ENCODE results near the gene EDEM3. TPM values are rescaled to one million over a fixed set of nuclear protein-coding genes. Genes with fewer than 3 reads are reported as not detected.
"Not testable (repeated sequence)": the region's sequence is repeated elsewhere in the genome, so short reads cannot be mapped to it uniquely, and the experiment has no call there.

EDEM3 gene
- total RNA-seq, 2 experiments from 2014 or later: 23.0 to 25.4 TPM

DNA sequence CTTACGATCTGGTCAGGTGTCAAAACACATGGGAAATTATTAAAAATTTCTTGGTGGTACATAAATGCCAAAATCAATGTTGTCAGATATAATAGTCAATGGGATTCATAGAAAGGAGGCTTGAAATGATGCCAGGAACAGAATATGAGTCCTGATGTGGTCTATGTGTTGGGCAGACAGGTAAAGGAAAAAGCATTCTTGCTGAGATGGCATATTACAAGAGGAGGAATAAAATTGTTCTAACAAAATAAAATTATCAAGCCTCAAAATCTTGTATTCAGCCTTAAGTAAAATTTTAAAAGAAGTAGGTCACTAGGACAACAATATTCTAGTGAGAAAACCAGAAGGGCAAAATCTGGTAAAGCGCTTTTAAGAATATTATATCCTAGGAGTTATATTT is 30.9 kb upstream of the EDEM3 start:
- no peaks in the 10 kb centered on the region for H3K27me3 Mint-ChIP-seq
- ATAC-seq (no peak), DNase-seq (no peak)
- no peaks in the 10 kb centered on the region for H3K4me1 Mint-ChIP-seq
- H3K4me3 Mint-ChIP-seq: no peak overlapping the region
- H3K27ac Mint-ChIP-seq: no peak overlapping the region
- H3K36me3 Mint-ChIP-seq: peaks cover 46% of the 10 kb centered on the region
- H3K9me3 Mint-ChIP-seq (ENCODE audit: low read depth): peaks cover 11% of the 10 kb centered on the region
- CTCF ChIA-PET: no interaction called here

DNA sequence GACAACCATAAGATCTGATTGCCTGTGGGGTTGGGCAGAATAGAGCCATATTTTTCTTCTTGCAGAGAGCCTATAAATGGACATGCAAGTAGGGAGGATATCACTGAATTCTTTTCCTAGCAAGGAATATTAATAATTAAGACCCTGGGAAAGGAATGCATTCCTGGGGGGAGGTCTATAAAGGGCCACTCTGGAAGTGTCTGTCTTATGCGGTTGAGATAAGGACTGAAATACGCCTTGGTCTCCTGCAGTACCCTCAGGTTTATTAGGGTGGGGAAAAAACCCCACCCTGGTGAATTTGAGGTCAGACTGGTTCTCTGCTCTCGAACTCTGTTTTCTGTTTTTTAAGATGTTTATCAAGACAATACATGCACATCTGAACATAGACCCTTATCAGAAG is 29.1 kb upstream of the EDEM3 start:
- H3K27me3 Mint-ChIP-seq, DNase-seq, H3K27ac Mint-ChIP-seq, ATAC-seq, CTCF ChIA-PET, H3K4me3 Mint-ChIP-seq, H3K4me1 Mint-ChIP-seq: not testable (repeated sequence)
- Mint-ChIP-seq H3K9me3 (ENCODE audit: low read depth) (peaks cover 11% of the 10 kb centered on the region), H3K36me3 (peaks cover 39% of the 10 kb centered on the region)

DNA sequence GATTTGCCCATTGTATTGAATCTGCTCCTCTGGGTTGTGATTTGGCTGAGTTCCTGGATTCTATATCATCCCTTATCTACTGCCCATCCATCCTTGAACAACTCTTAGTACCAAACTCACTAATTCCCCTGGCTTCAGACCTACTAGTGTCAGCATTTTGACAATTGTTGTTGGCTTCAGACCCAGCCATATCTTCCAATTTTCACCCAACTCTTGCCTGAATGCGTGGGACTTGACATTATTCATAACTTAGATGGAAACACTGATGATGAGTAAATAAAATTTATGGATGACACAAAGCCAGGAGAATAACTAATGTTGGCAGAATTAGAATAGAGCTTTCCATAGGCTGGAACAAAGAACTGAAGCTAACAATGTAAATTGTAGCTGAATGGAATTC is 27.3 kb upstream of the EDEM3 start:
- Mint-ChIP-seq H3K27ac (no peak overlapping the region), H3K36me3 (peaks cover 36% of the 10 kb centered on the region), H3K9me3 (ENCODE audit: low read depth) (peaks cover 11% of the 10 kb centered on the region), H3K4me1 (no peaks in the 10 kb centered on the region), H3K4me3 (no peak overlapping the region), H3K27me3 (no peaks in the 10 kb centered on the region)
- CTCF ChIA-PET: interaction anchor here (0.9 kb wide), 1 partner anchor 11 kb away, joined by 3 read pairs; no protein-coding TSS in a partner anchor
- DNase-seq (no peak), ATAC-seq (no peak)

DNA sequence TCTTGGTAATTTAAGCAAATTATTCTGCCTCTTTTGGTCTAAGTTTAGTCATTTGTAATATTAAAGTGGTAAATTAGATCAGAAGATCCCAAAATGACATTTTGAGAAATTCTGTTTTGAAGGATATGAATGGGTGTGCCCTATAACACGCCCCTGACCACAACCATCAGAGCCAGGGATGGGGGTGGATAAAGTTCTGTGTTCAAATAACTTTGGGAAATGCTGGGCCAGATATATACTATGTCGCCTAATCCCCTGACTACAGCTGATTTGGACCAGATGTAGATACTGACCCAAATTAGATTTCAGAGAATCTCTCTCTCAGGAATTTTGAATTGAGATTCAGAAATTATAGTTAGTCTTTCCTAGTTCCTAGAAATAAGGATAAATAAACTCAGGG is 21.2 kb upstream of the EDEM3 start:
- DNase-seq (no peak), ATAC-seq (no peak)
- Mint-ChIP-seq H3K27me3 (peaks cover 3% of the 10 kb centered on the region), H3K4me3 (no peak overlapping the region), H3K36me3 (no peaks in the 10 kb centered on the region), H3K4me1 (no peaks in the 10 kb centered on the region), H3K27ac (no peak overlapping the region), H3K9me3 (ENCODE audit: low read depth) (no peaks in the 10 kb centered on the region)
- CTCF ChIA-PET: no interaction called here

DNA sequence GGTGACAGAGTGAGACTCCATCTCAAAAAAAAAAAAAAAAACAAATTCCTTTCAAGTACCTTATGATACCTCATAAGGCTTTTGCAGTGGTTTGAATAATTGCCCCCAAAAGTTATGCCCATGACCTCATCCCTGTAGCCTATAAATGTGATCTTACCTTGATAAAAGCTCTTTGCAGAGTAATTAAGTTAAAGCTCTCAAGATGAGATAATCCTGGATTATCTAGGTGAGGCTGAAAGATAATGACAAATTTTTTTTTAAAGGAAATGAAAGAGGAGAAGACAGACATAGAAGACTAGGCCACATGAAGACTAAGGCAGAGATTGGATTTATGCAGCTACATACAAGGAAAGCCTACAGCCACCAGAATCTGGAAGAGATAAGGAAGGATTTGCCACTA is 20.7 kb upstream of the EDEM3 start:
- H3K36me3 Mint-ChIP-seq: no peaks in the 10 kb centered on the region
- no peaks in the 10 kb centered on the region for H3K9me3 Mint-ChIP-seq (ENCODE audit: low read depth)
- no peak overlapping the region for H3K4me3 Mint-ChIP-seq
- H3K27ac Mint-ChIP-seq: no peak overlapping the region
- DNase-seq (no peak), ATAC-seq (no peak)
- H3K4me1 Mint-ChIP-seq: no peaks in the 10 kb centered on the region
- H3K27me3 Mint-ChIP-seq: peaks cover 4% of the 10 kb centered on the region
- CTCF ChIA-PET: no interaction called here

GRCh38 chr1:184773762-184774320 is 19.2 kb upstream of the EDEM3 start:
- peaks cover 7% of the 10 kb centered on the region for H3K27me3 Mint-ChIP-seq
- CTCF ChIA-PET: no interaction called here
- no peak for DNase-seq
- H3K36me3 Mint-ChIP-seq: no peaks in the 10 kb centered on the region
- H3K9me3 Mint-ChIP-seq (ENCODE audit: low read depth): no peaks in the 10 kb centered on the region
- no peak overlapping the region for H3K27ac Mint-ChIP-seq
- no peaks in the 10 kb centered on the region for H3K4me1 Mint-ChIP-seq
- no peak overlapping the region for H3K4me3 Mint-ChIP-seq
- no peak for ATAC-seq

GRCh38 chr1:184771190-184771691 is 16.6 kb upstream of the EDEM3 start:
- H3K36me3 Mint-ChIP-seq: no peaks in the 10 kb centered on the region
- peaks cover 7% of the 10 kb centered on the region for H3K27me3 Mint-ChIP-seq
- no peaks in the 10 kb centered on the region for H3K4me1 Mint-ChIP-seq
- no peak overlapping the region for H3K4me3 Mint-ChIP-seq
- H3K9me3 Mint-ChIP-seq (ENCODE audit: low read depth): no peaks in the 10 kb centered on the region
- CTCF ChIA-PET: interaction anchor here (1.6 kb wide), 1 partner anchor 11 kb away, joined by 3 read pairs; no protein-coding TSS in a partner anchor
- ATAC-seq (no peak), DNase-seq (no peak)
- H3K27ac Mint-ChIP-seq: no peak overlapping the region

DNA sequence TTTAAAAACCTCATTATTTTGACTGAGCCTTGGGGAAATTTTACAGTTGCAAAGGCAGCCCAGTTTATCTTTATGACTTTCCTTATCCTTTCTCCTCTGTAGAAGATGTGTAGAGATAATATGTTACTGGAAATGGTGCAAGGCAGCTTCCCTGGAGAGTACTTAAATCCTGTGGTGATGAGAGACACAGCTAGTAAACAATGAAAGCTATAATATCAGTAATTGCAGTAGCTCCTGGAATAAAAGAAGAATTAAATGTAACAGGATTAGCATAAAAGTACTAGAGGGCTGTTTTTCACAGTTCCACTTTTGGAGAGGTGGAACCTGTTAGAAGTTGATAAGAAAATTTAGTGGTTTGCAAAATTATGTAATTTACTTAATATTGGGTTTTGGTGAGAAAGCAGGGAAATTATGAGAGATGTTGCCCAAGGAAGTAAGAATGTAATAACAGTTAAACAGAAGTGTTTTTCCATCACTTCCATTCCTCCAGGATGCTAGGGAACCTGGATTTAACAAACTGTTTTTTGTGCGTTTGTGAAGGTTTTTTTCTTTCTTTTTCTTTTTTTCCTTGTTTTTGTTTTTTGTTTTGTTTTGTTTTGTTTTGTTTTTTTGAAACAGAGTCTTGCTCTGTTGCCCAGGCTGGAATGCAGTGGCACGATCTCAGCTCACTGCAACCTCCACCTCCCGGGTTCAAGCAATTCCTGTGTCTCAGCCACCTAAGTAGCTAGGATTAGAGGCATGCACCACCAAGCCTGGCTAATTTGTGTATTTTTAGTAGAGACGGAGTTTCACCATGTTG is 15.7 kb upstream of the EDEM3 start:
- CTCF ChIA-PET: interaction anchor here (1.6 kb wide), 1 partner anchor 11 kb away, joined by 3 read pairs; no protein-coding TSS in a partner anchor
- no peaks in the 10 kb centered on the region for H3K9me3 Mint-ChIP-seq (ENCODE audit: low read depth)
- no peak overlapping the region for H3K4me3 Mint-ChIP-seq
- no peak overlapping the region for H3K27ac Mint-ChIP-seq
- no peaks in the 10 kb centered on the region for H3K36me3 Mint-ChIP-seq
- no peaks in the 10 kb centered on the region for H3K4me1 Mint-ChIP-seq
- peaks cover 7% of the 10 kb centered on the region for H3K27me3 Mint-ChIP-seq
- DNase-seq (no peak), ATAC-seq (no peak)

DNA sequence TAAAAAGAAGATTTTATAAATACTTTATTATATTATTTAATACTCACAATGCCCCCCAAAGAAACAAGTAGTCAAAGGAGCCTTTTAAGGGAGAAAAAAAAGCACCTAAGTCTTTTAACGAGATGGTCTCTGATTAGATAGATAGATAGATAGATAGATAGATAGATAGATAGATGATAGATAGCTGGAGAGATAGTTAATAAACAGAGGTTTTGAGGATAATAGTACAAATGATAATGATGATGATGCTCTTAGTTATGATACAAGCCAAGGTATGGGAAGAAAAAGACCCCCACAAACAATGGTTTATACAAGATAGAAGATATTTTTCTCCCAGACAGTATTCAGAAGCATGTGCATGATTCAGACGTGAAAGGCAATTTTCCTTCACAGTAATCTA is 14.6 kb upstream of the EDEM3 start:
- no peak overlapping the region for H3K27ac Mint-ChIP-seq
- no peaks in the 10 kb centered on the region for H3K36me3 Mint-ChIP-seq
- H3K9me3 Mint-ChIP-seq (ENCODE audit: low read depth): no peaks in the 10 kb centered on the region
- H3K27me3 Mint-ChIP-seq: peaks cover 7% of the 10 kb centered on the region
- CTCF ChIA-PET: no interaction called here
- no peak for DNase-seq
- no peaks in the 10 kb centered on the region for H3K4me1 Mint-ChIP-seq
- H3K4me3 Mint-ChIP-seq: no peak overlapping the region
- ATAC-seq: no peak

GRCh38 chr1:184768467-184768866 is 13.8 kb upstream of the EDEM3 start:
- Mint-ChIP-seq H3K4me1 (no peaks in the 10 kb centered on the region), H3K27me3 (peaks cover 7% of the 10 kb centered on the region), H3K27ac (no peak overlapping the region), H3K36me3 (no peaks in the 10 kb centered on the region), H3K9me3 (ENCODE audit: low read depth) (peaks cover under 1% of the 10 kb centered on the region), H3K4me3 (no peak overlapping the region)
- DNase-seq (no peak), ATAC-seq (no peak)
- CTCF ChIA-PET: no interaction called here

DNA sequence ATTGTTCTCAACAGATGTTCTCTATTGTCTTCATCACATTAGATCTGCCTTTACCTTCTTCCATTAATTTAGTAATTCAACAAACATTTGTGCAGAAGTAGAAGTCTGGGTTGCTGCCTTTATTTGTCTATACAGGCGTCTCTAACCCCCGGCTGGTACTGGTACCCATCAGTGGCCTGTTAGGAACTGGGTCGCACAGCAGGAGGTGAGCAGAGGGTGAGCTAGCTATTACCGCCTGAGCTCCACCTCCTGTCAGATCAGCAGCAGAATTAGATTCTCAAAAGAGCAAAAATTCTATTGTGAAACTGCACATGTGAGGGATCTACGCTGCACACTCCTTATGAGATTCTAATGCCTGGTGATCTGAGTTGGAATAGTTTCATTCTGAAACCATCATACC is 12.9 kb upstream of the EDEM3 start:
- H3K9me3 Mint-ChIP-seq (ENCODE audit: low read depth): peaks cover 2% of the 10 kb centered on the region
- no peaks in the 10 kb centered on the region for H3K4me1 Mint-ChIP-seq
- DNase-seq (no peak), ATAC-seq (no peak)
- no peak overlapping the region for H3K27ac Mint-ChIP-seq
- CTCF ChIA-PET: interaction anchor here (1.4 kb wide), 1 partner anchor 38 kb away, joined by 4 read pairs; no protein-coding TSS in a partner anchor
- H3K4me3 Mint-ChIP-seq: no peak overlapping the region
- H3K36me3 Mint-ChIP-seq: no peaks in the 10 kb centered on the region
- peaks cover 6% of the 10 kb centered on the region for H3K27me3 Mint-ChIP-seq

- Mint-ChIP-seq H3K9me3 (ENCODE audit: low read depth) (peaks cover 2% of the 10 kb centered on the region), H3K4me1 (peaks cover 1% of the 10 kb centered on the region), H3K27ac (no peak overlapping the region), H3K36me3 (no peaks in the 10 kb centered on the region), H3K27me3 (no peaks in the 10 kb centered on the region), H3K4me3 (no peak overlapping the region)
- no peak for DNase-seq
- no peak for ATAC-seq
- CTCF ChIA-PET: interaction anchor here (0.6 kb wide), 1 partner anchor 177 kb away, joined by 3 read pairs; no protein-coding TSS in a partner anchor
These were observed 9.8 kb upstream of the EDEM3 start for GRCh38 chr1:184764483-184764882.

DNA sequence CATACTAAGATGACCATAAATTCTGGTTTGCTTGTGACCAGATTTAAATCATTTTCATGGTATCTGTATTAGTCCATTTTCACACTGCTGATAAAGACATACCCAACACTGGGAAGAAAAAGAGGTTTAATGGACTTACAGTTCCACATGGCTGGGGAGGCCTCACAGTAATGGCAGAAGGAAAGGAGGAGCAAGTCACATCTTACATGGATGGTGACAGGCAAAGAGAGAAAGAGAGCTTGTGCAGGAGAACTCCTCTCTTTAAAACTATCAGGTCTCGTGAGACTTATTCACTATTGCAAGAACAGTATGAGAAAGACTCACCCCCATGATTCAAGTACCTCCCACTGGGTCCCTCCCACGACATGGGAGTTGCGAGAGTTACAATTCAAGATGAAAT is 8.9 kb upstream of the EDEM3 start:
- H3K36me3 Mint-ChIP-seq; H3K9me3 Mint-ChIP-seq (ENCODE audit: low read depth); H3K27ac Mint-ChIP-seq; H3K27me3 Mint-ChIP-seq; DNase-seq; CTCF ChIA-PET; H3K4me1 Mint-ChIP-seq; H3K4me3 Mint-ChIP-seq; ATAC-seq: not testable (repeated sequence)

DNA sequence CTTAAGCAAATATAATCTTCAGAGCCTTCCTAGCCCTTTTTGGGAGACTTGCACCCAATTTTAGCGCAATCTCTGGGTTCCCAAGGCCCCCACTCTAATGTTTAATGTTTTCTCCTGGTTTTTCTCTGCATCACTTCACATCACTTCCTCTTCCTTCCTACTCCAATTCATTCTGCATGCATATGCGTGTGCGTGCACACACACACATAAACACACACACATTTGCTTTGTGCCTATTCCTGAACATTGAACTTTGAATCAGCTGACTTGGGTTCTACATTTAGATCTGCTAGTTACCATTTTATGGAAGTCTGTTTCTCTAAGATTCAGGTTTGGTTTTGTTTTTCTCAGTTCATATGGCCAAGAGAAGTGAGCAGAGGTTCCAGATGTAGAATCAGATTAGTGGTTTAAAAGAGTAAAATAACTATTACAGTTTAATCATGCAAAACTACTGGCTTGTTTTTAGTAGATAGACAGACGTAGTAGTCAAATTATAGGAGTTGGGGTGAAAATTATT is 7.4 kb upstream of the EDEM3 start:
- Mint-ChIP-seq H3K4me3 (no peak overlapping the region), H3K4me1 (peaks cover 1% of the 10 kb centered on the region), H3K27me3 (no peaks in the 10 kb centered on the region), H3K36me3 (no peaks in the 10 kb centered on the region), H3K27ac (no peak overlapping the region), H3K9me3 (ENCODE audit: low read depth) (peaks cover 2% of the 10 kb centered on the region)
- no peak for ATAC-seq
- DNase-seq: no peak
- CTCF ChIA-PET: no interaction called here
